Activated T-cell treated with anti-CD3 and anti-CD28 coated beads for 1 hour (primary cell): Measurements from ENCODE around the gene SPATA13.

Experiments
- DNase-seq: peaks from one replicate; pipeline ENCODE4 v3.0.0-alpha.2; 2020; ENCODE audit warnings: low read depth

SPATA13 gene

DNA sequence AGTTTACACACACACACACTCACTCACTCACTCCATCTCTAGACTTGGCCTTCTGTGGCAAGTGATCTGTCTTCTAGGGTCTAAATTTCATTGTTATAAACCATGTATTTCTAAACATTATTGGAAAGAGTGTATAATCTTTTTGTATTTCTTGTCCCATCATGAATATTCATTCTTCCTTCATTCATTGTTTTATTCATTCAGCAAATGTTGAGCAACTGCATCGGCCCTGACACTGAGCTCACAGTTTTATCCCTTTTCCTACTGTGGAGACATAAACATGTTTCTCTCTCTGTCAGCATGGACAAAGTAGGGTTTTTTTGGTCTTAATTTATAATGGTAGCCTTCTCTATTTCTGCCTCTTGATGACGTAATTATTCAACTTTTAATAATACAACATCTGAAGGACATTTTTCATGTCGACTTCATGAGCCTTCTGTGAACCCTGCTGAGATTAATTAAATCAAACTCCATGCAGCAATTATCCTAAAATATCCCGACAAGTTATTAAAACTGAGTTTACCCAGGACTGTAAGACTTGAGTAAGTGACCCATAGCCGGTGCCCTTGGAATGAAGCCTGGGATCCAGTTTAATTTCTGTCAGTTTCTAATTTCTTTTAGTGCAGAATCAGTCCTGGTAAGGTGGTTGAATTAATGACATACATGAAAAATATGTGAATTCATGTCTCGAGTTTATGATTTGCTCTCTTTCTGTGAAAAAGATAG is 7.3 kb downstream of the SPATA13 start:
- DNase-seq: no peak

DNA sequence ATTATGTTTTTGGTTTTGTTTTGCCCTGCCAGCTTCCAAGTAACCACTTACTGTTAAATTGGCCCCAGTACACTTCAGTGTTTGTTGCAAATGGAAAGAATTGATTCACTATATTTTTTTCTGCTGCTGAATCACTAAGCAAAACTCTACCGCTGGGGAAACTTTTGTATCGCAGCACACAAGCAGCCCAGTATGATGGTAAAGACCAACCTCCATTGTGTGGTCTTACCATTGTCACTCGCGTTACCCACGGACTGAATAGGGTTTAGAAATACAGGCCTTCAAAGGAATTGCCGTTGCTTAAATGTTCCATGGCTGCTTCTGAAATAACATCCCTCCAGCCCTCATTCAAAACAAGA is 7.9 kb downstream of the SPATA13 start:
- no peak for DNase-seq

DNA sequence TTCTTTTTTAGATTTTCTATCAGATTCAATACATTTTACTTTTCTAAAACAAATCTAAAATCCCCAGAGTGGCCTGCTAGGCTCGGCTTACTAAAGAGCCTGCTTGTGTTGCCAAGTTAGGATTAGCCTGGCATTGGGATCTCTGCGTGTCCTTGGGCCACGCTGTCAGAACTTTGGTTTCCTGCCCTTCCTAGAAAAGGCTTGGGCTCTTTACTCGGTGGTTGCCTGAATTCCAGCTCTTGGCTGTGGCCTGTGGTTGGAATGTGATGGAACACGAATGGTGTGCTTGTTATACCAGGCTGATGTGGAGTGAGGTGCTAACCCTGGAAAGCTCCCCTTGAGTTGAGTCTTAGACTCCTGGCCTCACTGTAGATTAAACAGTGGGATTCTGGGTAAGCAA is 8.5 kb downstream of the SPATA13 start:
- DNase-seq: no peak

DNA sequence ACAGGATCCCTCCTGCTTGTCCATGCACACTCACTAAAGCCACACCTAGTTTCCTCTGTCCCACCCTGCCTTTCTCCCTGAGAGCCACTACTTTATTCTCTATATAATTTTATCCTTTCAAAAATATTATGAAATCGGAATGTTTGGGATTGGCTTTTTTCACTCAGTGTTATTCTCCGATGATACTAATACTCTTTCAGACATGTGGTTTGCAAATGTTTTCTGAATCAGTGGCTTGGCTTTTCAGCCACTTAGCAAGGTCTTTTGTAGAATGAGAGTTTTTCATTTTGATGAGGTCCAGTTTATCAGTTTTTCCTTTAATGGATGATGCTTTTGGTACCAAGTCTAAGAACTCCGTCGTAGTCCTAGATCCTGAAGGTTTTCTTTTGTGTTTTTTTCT is 11.6 kb downstream of the SPATA13 start:
- DNase-seq: no peak

DNA sequence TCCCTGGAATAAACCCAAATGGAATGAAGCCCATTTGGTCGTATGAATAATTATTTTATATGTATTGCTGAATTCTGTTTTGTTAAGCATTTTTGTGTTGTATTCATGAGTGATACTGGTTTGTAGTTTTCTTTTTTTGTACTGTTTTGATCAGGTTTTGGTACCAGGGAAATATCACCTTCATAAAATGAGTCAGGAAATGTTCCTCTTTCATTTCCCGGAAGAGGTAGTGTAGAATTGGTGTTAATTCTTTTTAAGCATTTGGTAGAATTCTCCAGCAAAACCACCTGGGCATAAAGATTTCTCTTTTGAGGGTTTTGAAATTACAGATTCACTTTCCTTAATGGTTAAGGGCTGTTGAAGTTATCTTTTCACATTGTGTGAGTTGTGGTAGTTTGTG is 13.3 kb downstream of the SPATA13 start:
- no peak for DNase-seq

DNA sequence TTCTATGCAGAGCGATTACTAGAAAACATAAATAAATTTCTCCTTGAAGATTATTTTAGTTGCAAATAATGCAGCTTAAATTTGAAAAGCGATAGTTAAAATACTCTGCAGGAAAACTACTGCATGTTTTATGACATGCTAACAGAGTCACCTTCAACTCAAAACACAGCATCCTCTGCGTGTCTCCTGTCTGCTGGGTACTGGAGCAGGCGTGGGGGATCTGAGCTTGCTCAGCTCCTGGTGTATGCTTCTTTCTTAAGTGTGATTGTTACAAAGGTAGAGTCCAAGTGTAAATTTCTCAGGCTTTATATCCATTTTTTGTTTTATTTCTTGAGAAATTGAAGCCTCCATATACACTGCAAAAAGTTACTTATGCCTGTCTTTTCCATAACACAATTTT is 15.3 kb downstream of the SPATA13 start:
- DNase-seq: no peak

GRCh38 chr13:24176351-24177101 is 16.0 kb downstream of the SPATA13 start:
- DNase-seq: no peak

GRCh38 chr13:24178847-24179485 is 18.4 kb downstream of the SPATA13 start:
- DNase-seq: no peak

DNA sequence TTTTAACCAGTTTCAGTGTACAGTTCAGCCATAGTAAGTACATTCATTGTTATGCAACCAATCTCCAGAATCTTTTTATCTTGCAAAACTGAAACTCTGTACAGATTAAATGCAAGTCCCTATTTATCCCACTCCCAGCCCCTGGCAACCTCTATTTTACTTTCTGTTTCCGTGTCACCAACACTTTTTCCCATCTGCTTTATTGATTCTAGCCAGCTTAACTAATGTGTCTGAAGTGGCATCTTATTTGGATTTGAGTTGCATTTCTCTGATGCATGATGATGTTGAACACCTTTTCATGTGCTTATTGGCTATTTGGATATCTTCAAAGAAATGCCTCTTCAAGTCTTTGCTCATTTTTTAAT is 18.9 kb downstream of the SPATA13 start:
- DNase-seq: no peak

DNA sequence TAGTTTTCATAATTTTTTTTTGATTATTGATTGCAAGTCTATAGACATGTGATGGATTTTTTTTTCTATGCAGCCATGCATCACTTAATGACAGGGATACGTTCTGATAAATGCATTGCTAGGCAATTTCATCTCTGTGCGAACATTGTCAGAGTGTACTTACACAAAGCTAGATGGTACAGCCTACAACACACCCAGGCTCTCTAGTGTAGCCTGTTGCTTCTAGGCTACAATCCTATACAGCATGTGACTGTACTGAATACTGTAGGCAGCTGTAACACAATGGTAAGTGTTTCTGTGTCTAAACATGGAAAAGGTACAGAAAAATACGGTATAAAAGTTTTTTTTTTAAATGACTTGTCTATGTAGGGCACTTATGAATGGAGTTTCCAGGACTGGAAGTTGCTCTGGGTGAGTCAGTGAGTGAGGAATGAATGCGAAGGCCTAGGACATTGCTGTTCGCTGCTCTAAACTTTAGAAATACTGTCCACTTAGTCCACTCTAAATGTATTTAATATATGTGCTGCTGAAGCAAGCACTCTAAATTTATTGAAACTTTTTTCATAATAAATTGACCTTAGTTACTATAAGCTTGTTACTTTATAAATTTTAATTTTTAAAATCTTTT is 20.3 kb downstream of the SPATA13 start:
- no peak for DNase-seq

DNA sequence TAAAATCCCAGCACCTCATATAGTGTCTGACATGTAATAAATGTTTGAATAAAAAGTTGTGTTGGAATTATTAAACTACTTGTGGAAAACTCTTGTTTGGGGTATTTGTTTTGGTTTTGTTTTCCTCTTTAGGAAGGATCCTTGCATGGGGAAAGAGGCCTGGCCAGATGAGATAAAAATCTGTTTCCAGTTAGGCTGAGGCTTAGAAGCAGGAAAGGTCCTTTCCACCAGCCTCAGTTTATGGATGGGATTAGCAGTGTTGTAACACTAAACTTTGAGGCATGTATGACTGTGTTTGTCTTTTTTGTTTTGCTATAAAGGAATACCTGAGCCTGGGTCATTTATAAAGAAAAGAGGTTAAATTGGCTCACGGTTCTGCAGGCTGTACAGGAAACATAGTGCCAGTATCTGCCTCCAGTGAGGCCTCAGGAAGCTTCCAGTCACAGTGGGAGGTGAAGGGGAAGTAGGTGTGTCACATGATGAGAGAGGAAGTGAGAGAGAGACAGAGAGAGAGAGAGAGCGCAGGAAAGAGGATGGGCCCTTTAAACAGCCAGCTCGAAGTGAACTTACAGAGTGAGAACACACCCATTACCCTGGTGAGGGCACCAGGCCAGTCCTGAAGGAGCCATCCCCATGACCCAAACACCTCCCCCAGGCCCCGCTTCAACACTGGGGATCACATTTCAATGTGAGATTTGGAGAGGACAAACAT is 21.6 kb downstream of the SPATA13 start:
- DNase-seq: no peak

- no peak for DNase-seq
Observed at GRCh38 chr13:24182703-24183081, 22.2 kb downstream of the SPATA13 start.

DNA sequence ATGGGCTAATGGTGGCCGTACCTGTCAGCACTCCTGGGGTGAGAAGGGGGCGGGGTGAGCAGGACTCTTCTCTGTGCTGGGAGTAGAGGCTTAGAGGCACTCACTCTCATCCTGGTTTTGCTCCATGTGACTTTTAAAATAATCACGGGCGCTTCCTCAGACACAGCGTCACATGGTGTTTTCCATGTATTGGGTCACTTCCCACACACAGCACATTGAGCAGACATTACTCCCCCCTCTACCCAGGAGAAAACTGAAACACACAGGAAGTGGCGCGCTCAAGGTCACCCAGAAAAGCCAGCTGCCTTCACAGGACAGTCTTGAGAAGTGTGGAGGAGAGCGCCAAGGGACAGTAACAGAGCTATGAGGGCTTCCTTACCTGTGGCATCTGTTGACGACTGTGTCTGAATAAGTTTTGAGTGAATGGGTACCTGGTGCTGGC is 23.2 kb downstream of the SPATA13 start:
- no peak for DNase-seq

DNA sequence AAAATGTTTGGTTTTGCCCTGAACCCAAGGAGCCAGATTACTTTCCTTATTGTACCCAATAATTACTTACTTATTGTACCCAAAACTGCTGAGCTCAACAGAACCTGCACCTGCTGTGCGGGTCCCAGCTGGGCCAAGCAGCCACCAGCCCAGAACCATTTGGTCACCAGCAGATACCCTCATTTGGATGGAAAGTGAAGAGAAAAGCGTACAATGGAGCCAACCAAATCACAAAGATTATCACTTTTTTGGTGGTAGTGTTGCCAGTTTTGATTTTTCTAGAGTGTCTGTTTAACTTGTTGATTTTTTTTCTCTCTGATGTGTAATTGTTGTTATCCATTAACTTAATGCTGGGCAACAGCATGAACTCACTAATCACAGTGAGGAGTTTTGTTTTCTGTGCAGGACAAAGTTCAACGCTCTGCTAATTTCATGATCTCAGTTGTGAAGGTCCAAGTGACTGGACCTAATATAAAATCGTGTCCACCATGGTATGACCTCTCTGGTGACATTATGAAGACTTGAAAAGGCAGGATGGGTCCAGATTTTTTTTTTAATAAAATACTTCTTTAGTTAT is 23.8 kb downstream of the SPATA13 start:
- no peak for DNase-seq

GRCh38 chr13:24184882-24185281 is 24.4 kb downstream of the SPATA13 start:
- DNase-seq: no peak

DNA sequence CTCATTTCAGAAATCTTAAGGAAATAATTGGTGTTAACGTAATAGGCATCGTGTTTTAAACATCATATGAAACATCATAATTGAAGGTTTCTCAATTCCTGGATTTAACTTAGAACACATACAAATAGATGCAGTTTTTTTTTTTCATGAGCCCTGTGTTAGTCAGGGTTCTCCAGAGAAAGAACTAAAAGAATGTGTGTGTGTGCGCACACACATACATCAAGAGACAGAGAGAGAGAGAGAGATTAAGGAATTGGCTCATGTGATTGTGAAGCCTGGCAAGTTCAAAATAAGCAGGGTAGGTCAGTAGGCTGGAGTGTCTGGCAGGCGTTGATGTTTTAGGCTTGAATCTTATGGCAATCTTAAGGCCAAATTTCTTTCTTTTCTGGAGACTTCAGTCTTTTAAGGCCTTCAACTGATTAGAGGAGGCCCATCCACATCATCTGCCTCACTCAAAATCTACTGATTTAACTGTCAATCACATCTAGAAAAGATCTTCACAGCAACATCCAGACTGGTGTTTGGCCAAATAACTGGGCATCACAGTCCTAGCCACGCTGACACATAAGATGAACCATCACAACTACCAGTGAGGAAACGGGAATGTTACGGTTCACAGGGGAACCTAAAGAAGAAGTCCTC is 25.2 kb downstream of the SPATA13 start:
- DNase-seq: no peak

DNA sequence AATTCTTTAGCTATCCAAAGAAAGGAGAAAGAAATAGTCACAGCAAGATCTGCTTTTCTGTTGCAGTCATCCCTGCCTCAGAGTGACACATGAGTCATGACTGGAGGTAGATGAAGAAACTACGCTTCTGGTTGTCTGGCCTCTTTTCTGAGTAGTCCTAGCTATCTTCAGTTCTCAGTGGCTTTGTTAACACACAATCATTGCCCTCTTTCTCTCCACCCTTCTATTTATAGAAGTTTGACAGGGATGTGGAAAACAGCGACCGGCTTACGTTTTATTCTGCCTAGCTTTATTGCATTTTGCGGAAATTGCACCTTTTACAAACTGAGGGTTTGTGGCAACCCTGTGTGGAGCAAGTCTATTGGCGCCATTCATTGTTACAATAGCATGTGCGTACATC is 26.7 kb downstream of the SPATA13 start:
- no peak for DNase-seq

DNA sequence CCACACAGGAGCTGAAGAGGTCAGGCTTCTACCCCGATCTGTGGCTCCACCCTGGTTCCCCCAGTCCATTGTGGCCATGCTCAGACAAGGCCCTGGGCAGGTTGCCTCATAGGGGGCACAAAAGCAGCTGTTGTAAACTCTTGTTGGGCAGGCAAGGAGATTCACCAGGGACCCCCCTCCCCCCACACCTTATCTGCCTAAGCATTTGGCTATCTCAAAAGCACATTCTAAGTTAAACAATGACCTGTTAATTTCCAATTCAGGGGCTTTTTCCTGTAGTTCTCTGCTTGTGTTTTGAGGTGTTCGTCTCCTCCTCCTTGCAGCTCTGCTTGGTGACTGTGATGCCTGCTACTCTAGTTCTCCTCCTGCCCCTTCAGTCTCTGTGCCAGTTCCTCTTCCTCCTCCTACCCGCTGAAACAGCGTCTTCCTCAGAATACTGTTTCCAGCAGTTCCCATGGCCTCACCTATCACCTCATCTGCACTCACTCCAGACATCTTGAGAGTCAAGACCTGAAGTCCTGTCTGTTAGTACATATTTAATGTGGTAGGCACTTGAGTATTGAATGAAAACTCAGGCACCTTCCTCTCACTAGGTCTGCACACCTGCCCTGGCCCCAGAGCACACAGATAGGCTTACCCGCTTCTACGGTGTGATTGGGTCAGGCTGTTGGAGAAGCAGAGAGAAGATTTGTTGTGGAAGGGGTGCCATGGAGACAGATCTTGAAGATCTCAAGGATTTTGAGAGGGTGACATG is 31.7 kb downstream of the SPATA13 start:
- DNase-seq: no peak

DNA sequence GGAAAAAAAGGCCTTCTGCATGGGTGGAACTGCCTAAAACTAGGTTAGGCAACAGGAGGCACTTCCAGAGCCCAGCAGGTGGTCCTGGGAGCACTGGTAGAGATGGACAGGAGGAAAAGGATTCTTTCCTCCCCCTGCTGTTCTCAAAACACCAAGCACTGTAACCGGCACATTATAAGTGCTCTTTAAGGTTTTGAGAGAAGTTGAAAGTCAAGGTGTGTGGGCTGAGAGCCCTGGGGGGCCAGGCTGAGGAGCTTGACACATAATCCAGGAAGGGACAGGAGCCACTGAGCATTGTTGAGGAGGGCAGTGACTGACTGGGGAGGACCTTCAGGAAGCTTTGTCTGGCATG is 32.3 kb downstream of the SPATA13 start:
- no peak for DNase-seq

- DNase-seq: no peak
Observed at GRCh38 chr13:24194447-24194846, 33.9 kb downstream of the SPATA13 start.

GRCh38 chr13:24195626-24196025 is 35.1 kb downstream of the SPATA13 start:
- no peak for DNase-seq
